ENCODE results near the gene TESK2. TPM values are rescaled to one million over a fixed set of nuclear protein-coding genes. Genes with fewer than 3 reads are reported as not detected.

TESK2 gene
- total RNA-seq, 1 experiment from 2014 or later: 1.4 TPM

GRCh38 chr1:45380730-45381129, 110.2 kb downstream of the TESK2 start:
- Mint-ChIP-seq H3K27me3 (ENCODE audit: insufficient read depth, unreplicated experiment) (no peaks in the 10 kb centered on the region), H3K4me3 (ENCODE audit: unreplicated experiment) (no peak overlapping the region), H3K4me1 (ENCODE audit: insufficient read depth, unreplicated experiment) (peaks cover 6% of the 10 kb centered on the region), H3K36me3 (ENCODE audit: insufficient read depth, unreplicated experiment) (no peaks in the 10 kb centered on the region), H3K9me3 (ENCODE audit: unreplicated experiment) (no peaks in the 10 kb centered on the region), H3K27ac (ENCODE audit: low read depth, unreplicated experiment) (no peak overlapping the region)
- no TSS peak for BruUV-seq (replicated peaks)
- no peak for TF ChIP-seq CTCF (IDR thresholded peaks at IDR 0.05; ENCODE audit: unreplicated experiment)
- intact Hi-C loops (cut with micrococcal nuclease): no loop called here
- DNase-seq (ENCODE audit: unreplicated experiment): no peak
- ChIA-PET POLR2A (no interaction called here), CTCF (no interaction called here)

GRCh38 chr1:45380125-45380524, 110.8 kb downstream of the TESK2 start:
- Mint-ChIP-seq H3K4me3 (ENCODE audit: unreplicated experiment) (no peak overlapping the region), H3K9me3 (ENCODE audit: unreplicated experiment) (no peaks in the 10 kb centered on the region), H3K36me3 (ENCODE audit: insufficient read depth, unreplicated experiment) (no peaks in the 10 kb centered on the region), H3K27me3 (ENCODE audit: insufficient read depth, unreplicated experiment) (no peaks in the 10 kb centered on the region), H3K4me1 (ENCODE audit: insufficient read depth, unreplicated experiment) (peaks cover 6% of the 10 kb centered on the region), H3K27ac (ENCODE audit: low read depth, unreplicated experiment) (no peak overlapping the region)
- ChIA-PET CTCF (interaction anchor here (1.4 kb wide), 1 partner anchor 15 kb away, joined by 3 read pairs; no protein-coding TSS in a partner anchor), POLR2A (no interaction called here)
- DNase-seq (ENCODE audit: unreplicated experiment): no peak
- BruUV-seq (replicated peaks): no TSS peak
- TF ChIP-seq CTCF (IDR thresholded peaks at IDR 0.05; ENCODE audit: unreplicated experiment): no peak
- intact Hi-C loops (cut with micrococcal nuclease): no loop called here

DNA sequence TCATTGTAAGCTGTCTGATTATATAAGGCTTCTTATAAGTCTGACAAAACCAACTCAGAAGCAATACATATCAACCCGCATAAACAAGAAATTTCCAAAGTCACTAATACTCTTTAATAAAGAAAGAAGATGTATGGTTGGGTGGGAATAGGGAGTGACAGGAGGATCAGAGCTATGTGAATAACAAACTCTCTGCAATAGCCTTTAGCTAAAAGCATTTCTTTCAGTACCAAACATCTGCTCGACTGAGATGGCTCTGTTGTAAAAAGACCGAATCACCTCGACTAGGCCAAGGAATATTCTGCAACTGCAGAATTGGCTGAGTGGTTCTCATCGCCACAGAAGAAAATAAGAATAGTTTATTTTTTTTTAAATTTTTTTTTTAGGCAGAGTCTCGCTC, 111.4 kb downstream of the TESK2 start:
- no TSS peak for BruUV-seq (replicated peaks)
- Mint-ChIP-seq H3K9me3 (ENCODE audit: unreplicated experiment) (no peaks in the 10 kb centered on the region), H3K4me3 (ENCODE audit: unreplicated experiment) (no peak overlapping the region), H3K27me3 (ENCODE audit: insufficient read depth, unreplicated experiment) (no peaks in the 10 kb centered on the region), H3K36me3 (ENCODE audit: insufficient read depth, unreplicated experiment) (no peaks in the 10 kb centered on the region), H3K27ac (ENCODE audit: low read depth, unreplicated experiment) (no peak overlapping the region), H3K4me1 (ENCODE audit: insufficient read depth, unreplicated experiment) (peaks cover 6% of the 10 kb centered on the region)
- TF ChIP-seq CTCF (IDR thresholded peaks at IDR 0.05; ENCODE audit: unreplicated experiment): no peak
- ChIA-PET POLR2A (interaction anchor here (0.5 kb wide), 1 partner anchor 23 kb away, joined by 3 read pairs; no protein-coding TSS in a partner anchor), CTCF (interaction anchor here (0.6 to 1.4 kb wide), 3 partner anchors 16 to 560 kb away, joined by 3 to 4 read pairs (median 3); no protein-coding TSS in a partner anchor)
- DNase-seq (ENCODE audit: unreplicated experiment): no peak
- intact Hi-C loops (cut with micrococcal nuclease): no loop called here

DNA sequence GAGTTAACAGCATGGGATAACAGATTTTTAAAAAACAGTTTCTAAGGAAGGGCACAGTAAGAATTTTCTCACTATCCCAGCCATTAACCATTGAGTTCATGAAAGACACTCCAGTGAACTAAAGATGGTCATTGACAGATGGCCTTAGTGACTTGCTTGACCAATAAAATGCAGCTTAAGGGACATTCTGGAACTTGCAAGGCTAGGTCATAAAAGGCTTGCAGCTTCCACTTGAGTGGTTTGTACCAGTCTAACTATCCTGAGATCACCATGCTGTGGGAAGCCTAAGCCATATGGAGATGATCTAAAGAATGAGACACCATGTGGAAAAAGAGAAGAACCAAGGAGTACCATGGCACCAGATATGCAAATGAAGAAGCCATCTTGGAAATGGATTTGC, 112.8 kb downstream of the TESK2 start:
- H3K4me3 Mint-ChIP-seq (ENCODE audit: unreplicated experiment): no peak overlapping the region
- intact Hi-C loops (cut with micrococcal nuclease): no loop called here
- CTCF ChIA-PET: interaction anchor here (0.7 to 1.4 kb wide), 2 partner anchors 11 to 18 kb away, joined by 3 read pairs; no protein-coding TSS in a partner anchor
- no TSS peak for BruUV-seq (replicated peaks)
- no peaks in the 10 kb centered on the region for H3K36me3 Mint-ChIP-seq (ENCODE audit: insufficient read depth, unreplicated experiment)
- POLR2A ChIA-PET: no interaction called here
- no peaks in the 10 kb centered on the region for H3K9me3 Mint-ChIP-seq (ENCODE audit: unreplicated experiment)
- no peaks in the 10 kb centered on the region for H3K27me3 Mint-ChIP-seq (ENCODE audit: insufficient read depth, unreplicated experiment)
- DNase-seq (ENCODE audit: unreplicated experiment): no peak
- H3K27ac Mint-ChIP-seq (ENCODE audit: low read depth, unreplicated experiment): no peak overlapping the region
- H3K4me1 Mint-ChIP-seq (ENCODE audit: insufficient read depth, unreplicated experiment): peaks cover 6% of the 10 kb centered on the region
- TF ChIP-seq CTCF (IDR thresholded peaks at IDR 0.05; ENCODE audit: unreplicated experiment): no peak
